Measurements from ENCODE around the gene GTF2H3.

- TF ChIP-seq POLR2A (IDR thresholded peaks at IDR 0.05): no peak
- TF ChIP-seq, protein P1, sequence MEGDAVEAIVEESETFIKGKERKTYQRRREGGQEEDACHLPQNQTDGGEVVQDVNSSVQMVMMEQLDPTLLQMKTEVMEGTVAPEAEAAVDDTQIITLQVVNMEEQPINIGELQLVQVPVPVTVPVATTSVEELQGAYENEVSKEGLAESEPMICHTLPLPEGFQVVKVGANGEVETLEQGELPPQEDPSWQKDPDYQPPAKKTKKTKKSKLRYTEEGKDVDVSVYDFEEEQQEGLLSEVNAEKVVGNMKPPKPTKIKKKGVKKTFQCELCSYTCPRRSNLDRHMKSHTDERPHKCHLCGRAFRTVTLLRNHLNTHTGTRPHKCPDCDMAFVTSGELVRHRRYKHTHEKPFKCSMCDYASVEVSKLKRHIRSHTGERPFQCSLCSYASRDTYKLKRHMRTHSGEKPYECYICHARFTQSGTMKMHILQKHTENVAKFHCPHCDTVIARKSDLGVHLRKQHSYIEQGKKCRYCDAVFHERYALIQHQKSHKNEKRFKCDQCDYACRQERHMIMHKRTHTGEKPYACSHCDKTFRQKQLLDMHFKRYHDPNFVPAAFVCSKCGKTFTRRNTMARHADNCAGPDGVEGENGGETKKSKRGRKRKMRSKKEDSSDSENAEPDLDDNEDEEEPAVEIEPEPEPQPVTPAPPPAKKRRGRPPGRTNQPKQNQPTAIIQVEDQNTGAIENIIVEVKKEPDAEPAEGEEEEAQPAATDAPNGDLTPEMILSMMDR (IDR thresholded peaks at IDR 0.05): no peak
Observed at GRCh38 chr12:123591702-123592481, 41.7 kb upstream of the GTF2H3 start.

All from testis (tissue), 2 donors.